Sigmoid colon (tissue), 3 donors: ENCODE measurements around the gene ADD2.

Source experiments
- CTCF ChIP-seq, 4 experiments: fragments of 450-650 bp in 3 of 4; fragments of 200-600 bp in 1 of 4; IDR thresholded peaks; one replicate each; pipeline ENCODE4 v1.5.1; 2016 to 2019; ENCODE audit warnings: antibody characterized with exemption in 4 of 4, mild to moderate bottlenecking in 3 of 4, moderate library complexity in 2 of 4
- POLR2A ChIP-seq, 2 donors: fragments of 450-650 bp; IDR thresholded peaks; one replicate each; pipeline ENCODE4 v1.6.1; 2016; ENCODE audit warnings: antibody characterized with exemption in 2 of 2, mild to moderate bottlenecking in 2 of 2, moderate library complexity in 2 of 2

GRCh38 chr2:70688427-70688826 is 79.6 kb downstream of the ADD2 start:
- TF ChIP-seq CTCF (IDR thresholded peaks at IDR 0.05) (no peak), POLR2A (IDR thresholded peaks at IDR 0.05) (no peak)
